Uterine smooth muscle cell (primary cell): ENCODE results near the gene FAM78A. TPM values are rescaled to one million over a fixed set of nuclear protein-coding genes. Genes with fewer than 3 reads are reported as not detected.

Source experiments
- total RNA-seq: library from RNA; depleted of rRNA; stranded (reverse); fragments of >200 nt; gene quantifications from 2 replicates; pipeline ENCODE4 v1.2.3, GENCODE V29; 2014

The FAM78A gene
- total RNA-seq = 0.22 and 0.37 TPM in 2 replicates

DNA sequence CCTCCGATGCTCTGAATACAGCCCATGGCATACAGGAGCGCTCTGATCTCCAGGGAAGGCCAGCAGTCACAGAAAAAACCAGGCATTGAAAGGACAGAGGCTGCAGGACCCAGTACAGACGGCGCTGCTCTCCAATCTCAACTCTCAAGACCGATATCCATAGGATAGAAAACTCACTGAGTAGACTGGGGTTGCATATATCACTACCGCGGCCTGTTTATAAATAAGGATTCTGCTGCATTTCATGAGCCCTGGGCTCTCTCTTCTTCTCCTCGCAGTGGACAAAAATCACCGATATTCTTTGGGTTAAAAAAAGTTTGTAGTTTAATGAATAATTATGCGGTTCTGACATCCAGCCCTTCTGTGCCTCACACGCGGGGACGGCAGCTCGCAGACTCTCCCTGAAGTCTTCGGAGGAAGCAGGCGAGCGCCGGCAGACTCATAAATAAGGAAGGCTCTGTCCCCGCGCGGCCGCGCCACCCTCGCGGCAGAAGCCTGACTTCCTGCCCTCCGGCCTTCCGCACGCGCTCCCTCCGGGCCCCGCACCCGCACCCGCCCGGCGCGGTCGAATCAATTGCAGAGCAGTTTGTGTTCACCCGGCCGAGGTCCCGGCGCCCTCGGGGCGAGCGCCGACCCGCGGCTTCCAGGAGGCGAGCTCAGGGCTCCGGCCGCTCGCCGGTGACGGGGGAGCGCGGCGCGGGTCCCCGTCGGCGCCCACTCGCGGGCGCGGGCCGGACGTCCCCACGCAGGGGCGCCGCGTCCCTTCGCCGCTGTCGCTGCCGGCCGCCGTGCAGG lies at the start of gene FAM78A:
Gene FAM78A (minus strand): TSS at position 417 of the 795 bp plus-strand sequence. CDS start 331 bp downstream, at position 86.

GRCh38 chr9:131289301-131290035 lies 13.2 kb upstream of the FAM78A start, which contains the start of gene PLPP7:
Gene PLPP7 (plus strand): TSS chr9:131289723. CDS start chr9:131289998, 275 bp downstream.

Other genes starting within 250 kb of the FAM78A start
- gene AIF1L, start 180.0 kb downstream of the FAM78A start, total RNA-seq = 0.11 and 0.25 TPM in 2 replicates
- gene NUP214, start 150.9 kb downstream of the FAM78A start, total RNA-seq = 16.0 and 23.0 TPM in 2 replicates
- gene PLPP7, start 13.2 kb upstream of the FAM78A start, total RNA-seq = 7.9 and 10.2 TPM in 2 replicates
- 42.4 and 59.5 TPM in 2 replicates for gene PRRC2B, start 117.6 kb upstream of the FAM78A start, total RNA-seq
- gene POMT1, start 226.4 kb upstream of the FAM78A start, total RNA-seq = 26.2 and 38.6 TPM in 2 replicates